GM12878 (cell line): ENCODE data around the gene EIF4EBP2.

ENCODE experiments used
- ATF3 ChIP-seq: IDR thresholded peaks from 2 replicates; pipeline ENCODE4 v1.6.1; 2011; ENCODE audit warnings: low read depth, mild to moderate bottlenecking, low read length, moderate library complexity, borderline replicate concordance; ENCODE audit errors: extremely low read depth
- CHD4 ChIP-seq: fragments of 200-600 bp; sonication (generic); IDR thresholded peaks from 2 replicates; pipeline ENCODE4 v1.6.1; 2016; ENCODE audit warnings: mild to moderate bottlenecking
- CTCF ChIP-seq, 3 experiments: IDR thresholded peaks in 2 of 3; conservative IDR thresholded peaks in 1 of 3; 2 replicates each; pipeline ENCODE4 v1.5.1; 2011; ENCODE audit warnings: low read depth in 3 of 3, low read length in 3 of 3, mild to moderate bottlenecking in 3 of 3, control low read depth in 2 of 3, moderate library complexity in 2 of 3, inconsistent platforms in 1 of 3, mixed read lengths in 1 of 3; ENCODE audit not compliant: control insufficient read depth in 2 of 3, insufficient read depth in 1 of 3; ENCODE audit errors: extremely low read depth in 1 of 3
- ELK1 ChIP-seq: IDR thresholded peaks from 2 replicates; pipeline ENCODE4 v1.6.1; 2012; ENCODE audit warnings: low read depth, low read length, improper control_type of control experiment
- FOXM1 ChIP-seq: IDR thresholded peaks from 2 replicates; pipeline ENCODE4 v1.6.1; 2012; ENCODE audit warnings: low read depth, mild to moderate bottlenecking, inconsistent platforms, low read length, moderate library complexity
- MYB ChIP-seq: fragments of 150-350 bp; IDR thresholded peaks from 2 replicates; pipeline ENCODE4 v1.6.1; 2014; ENCODE audit warnings: mild to moderate bottlenecking, low read depth, low read length, borderline replicate concordance
- NKRF ChIP-seq: fragments of 450-650 bp; conservative IDR thresholded peaks from 2 replicates; pipeline ENCODE4 v1.6.1; 2017; ENCODE audit warnings: mild to moderate bottlenecking, moderate library complexity
- POLR2A ChIP-seq: IDR thresholded peaks from 2 replicates; pipeline ENCODE4 v1.6.1; 2011; ENCODE audit warnings: low read depth, mild to moderate bottlenecking, low read length
- POLR2AphosphoS2 ChIP-seq: IDR thresholded peaks from 2 replicates; pipeline ENCODE4 v1.6.1; 2011; ENCODE audit warnings: low read depth, mild to moderate bottlenecking, low read length, improper control_type of control experiment, moderate library complexity
- SMARCA5 ChIP-seq: fragments of 450-650 bp; IDR thresholded peaks from 2 replicates; pipeline ENCODE4 v1.6.1; 2017; ENCODE audit warnings: mild to moderate bottlenecking
- TAF1 ChIP-seq: IDR thresholded peaks from 2 replicates; pipeline ENCODE4 v1.6.1; 2011; ENCODE audit warnings: mild to moderate bottlenecking, low read depth, low read length, borderline replicate concordance

- TF ChIP-seq TAF1 (no peak), CTCF (IDR thresholded peaks at IDR 0.05 in 2 of 3, conservative IDR thresholded peaks at IDR 0.05 in 1 of 3; ENCODE audit: control insufficient read depth in 2 of 3, extremely low read depth in 1 of 3, insufficient read depth in 1 of 3, low read depth in 3 of 3, low read length in 3 of 3) (no peak), POLR2A (no peak), SMARCA5 (no peak), MYB (no peak), ATF3 (no peak), POLR2AphosphoS2 (no peak), NKRF (no peak), FOXM1 (no peak), ELK1 (no peak), CHD4 (no peak)
Observed at GRCh38 chr10:70376436-70377378, 27.2 kb upstream of the EIF4EBP2 start.
